Liver (tissue), 9 donors: ENCODE measurements around the gene NEK7. TPM values are rescaled to one million over a fixed set of nuclear protein-coding genes. Genes with fewer than 3 reads are reported as not detected.

Source experiments
- DNase-seq: peaks from one replicate; pipeline ENCODE4 v3.0.0-alpha.2; 2017; ENCODE audit warnings: low spot score
- H3K27ac ChIP-seq, 2 donors: one replicate each; pipeline ENCODE4 v1.7.0; 2013; ENCODE audit warnings: inconsistent platforms in 2 of 2, low read length in 2 of 2, control low read depth in 1 of 2, low read depth in 1 of 2, mild to moderate bottlenecking in 1 of 2
- H3K27me3 ChIP-seq, 4 donors: one replicate each; pipeline versions ENCODE4 v1.6.1 to v1.7.0; 2013; ENCODE audit warnings: low read length in 3 of 4, inconsistent platforms in 1 of 4, mild to moderate bottlenecking in 1 of 4, moderate library complexity in 1 of 4; ENCODE audit not compliant: control insufficient read depth in 4 of 4, insufficient read depth in 4 of 4
- H3K36me3 ChIP-seq, 4 donors: one replicate each; pipeline versions ENCODE4 v1.6.1 to v1.7.0; 2013; ENCODE audit warnings: low read length in 3 of 4, mild to moderate bottlenecking in 3 of 4, low read depth in 1 of 4, moderate library complexity in 1 of 4; ENCODE audit not compliant: control insufficient read depth in 4 of 4, insufficient read depth in 3 of 4
- H3K4me1 ChIP-seq, 4 donors: one replicate each; pipeline versions ENCODE4 v1.6.1 to v1.7.0; 2013; ENCODE audit warnings: low read length in 3 of 4, mild to moderate bottlenecking in 3 of 4, moderate library complexity in 1 of 4; ENCODE audit not compliant: control insufficient read depth in 4 of 4, insufficient read depth in 4 of 4
- H3K4me3 ChIP-seq, 3 donors: one replicate each; pipeline versions ENCODE4 v1.6.1 to v1.7.0; 2013; ENCODE audit warnings: low read length in 3 of 3, control low read depth in 1 of 3, low read depth in 1 of 3, mild to moderate bottlenecking in 1 of 3
- H3K9ac ChIP-seq, 2 donors: one replicate each; pipeline ENCODE4 v1.7.0; 2013; ENCODE audit warnings: low read length in 2 of 2, mild to moderate bottlenecking in 2 of 2, moderate library complexity in 2 of 2, control low read depth in 1 of 2, low read depth in 1 of 2
- H3K9me3 ChIP-seq, 4 donors: one replicate each; pipeline versions ENCODE4 v1.6.1 to v1.7.0; 2013; ENCODE audit warnings: low read length in 3 of 4; ENCODE audit not compliant: control insufficient read depth in 4 of 4
- ATF3 ChIP-seq: IDR thresholded peaks from 2 replicates; pipeline ENCODE4 v1.6.1; 2016; ENCODE audit warnings: antibody characterized with exemption
- CTCF ChIP-seq: fragments of 150-350 bp; IDR thresholded peaks from 2 replicates; pipeline ENCODE4 v1.5.1; 2017; ENCODE audit warnings: improper control_type of control experiment, low read depth, low read length; ENCODE audit not compliant: missing input control
- EGR1 ChIP-seq, 2 donors: IDR thresholded peaks; 2 replicates each; pipeline ENCODE4 v1.6.1; 2016 to 2018; ENCODE audit warnings: antibody characterized with exemption in 2 of 2, low read depth in 2 of 2
- FOXA1 ChIP-seq: IDR thresholded peaks from 2 replicates; pipeline ENCODE4 v1.6.1; 2016; ENCODE audit warnings: antibody characterized with exemption
- FOXA2 ChIP-seq: IDR thresholded peaks from 2 replicates; pipeline ENCODE4 v1.6.1; 2016; ENCODE audit warnings: antibody characterized with exemption
- GABPA ChIP-seq, 2 donors: IDR thresholded peaks in 1 of 2; conservative IDR thresholded peaks in 1 of 2; 2 replicates each; pipeline ENCODE4 v1.6.1; 2016; ENCODE audit warnings: antibody characterized with exemption in 2 of 2, mild to moderate bottlenecking in 1 of 2, moderate library complexity in 1 of 2
- HNF4A ChIP-seq, 2 donors: conservative IDR thresholded peaks; 2 replicates each; pipeline ENCODE4 v1.6.1; 2016; ENCODE audit warnings: antibody characterized with exemption in 2 of 2, mild to moderate bottlenecking in 2 of 2
- HNF4G ChIP-seq: IDR thresholded peaks from 2 replicates; pipeline ENCODE4 v1.6.1; 2016; ENCODE audit warnings: antibody characterized with exemption
- JUND ChIP-seq, 2 donors: IDR thresholded peaks; 2 replicates each; pipeline ENCODE4 v1.6.1; 2016; ENCODE audit warnings: antibody characterized with exemption in 2 of 2
- MAX ChIP-seq: IDR thresholded peaks from 2 replicates; pipeline ENCODE4 v1.6.1; 2016; ENCODE audit warnings: antibody characterized with exemption
- NR2F2 ChIP-seq: IDR thresholded peaks from 2 replicates; pipeline ENCODE4 v1.6.1; 2016; ENCODE audit warnings: antibody characterized with exemption
- RAD21 ChIP-seq, 2 donors: IDR thresholded peaks; 2 replicates each; pipeline ENCODE4 v1.6.1; 2016; ENCODE audit warnings: antibody characterized with exemption in 2 of 2, mild to moderate bottlenecking in 2 of 2
- REST ChIP-seq: IDR thresholded peaks from 2 replicates; pipeline ENCODE4 v1.6.1; 2016; ENCODE audit warnings: antibody characterized with exemption, mild to moderate bottlenecking
- RXRA ChIP-seq, 2 donors: IDR thresholded peaks; 2 replicates each; pipeline ENCODE4 v1.6.1; 2017 to 2018; ENCODE audit warnings: antibody characterized with exemption in 2 of 2, mild to moderate bottlenecking in 1 of 2
- SP1 ChIP-seq: IDR thresholded peaks from 2 replicates; pipeline ENCODE4 v1.6.1; 2018; ENCODE audit warnings: antibody characterized with exemption, mild to moderate bottlenecking
- TAF1 ChIP-seq: conservative IDR thresholded peaks from 2 replicates; pipeline ENCODE4 v1.6.1; 2016; ENCODE audit warnings: antibody characterized with exemption, mild to moderate bottlenecking
- YY1 ChIP-seq: IDR thresholded peaks from 2 replicates; pipeline ENCODE4 v1.6.1; 2016; ENCODE audit warnings: antibody characterized with exemption, mild to moderate bottlenecking
- ZBTB33 ChIP-seq: IDR thresholded peaks from 2 replicates; pipeline ENCODE4 v1.6.1; 2016; ENCODE audit warnings: antibody characterized with exemption
- WGBS: extraction: QIAGEN DNeasy Blood & Tissue Kit; methylation state at CpG from one replicate; pipeline ENCODE4 v1.1.7; 2013; 5-methylcytosine and 5-hydroxymethylcytosine counted together
- polyA plus RNA-seq, 2 donors: library from polyadenylated mRNA; stranded (reverse) in 1 of 2; unstranded in 1 of 2; fragments of 200-250 nt in 1 of 2; fragments of >200 nt in 1 of 2; fragmentation: Nextera tagmentation in 1 of 2; extraction: Ambion mirVana in 1 of 2; gene quantifications; one replicate each; pipeline versions ENCODE4 v1.2.1 to v1.2.3, GENCODE V29; 2013 to 2015
- total RNA-seq, 2 donors: library from RNA; depleted of rRNA; stranded (reverse); fragments of >200 nt; gene quantifications; one replicate each; pipeline ENCODE4 v1.2.3, GENCODE V29; 2014
- donor health status: healthy.
- donor health status: healthy.
- donor health status: healthy.
- donor health status: healthy.
- donor health status: healthy.

NEK7 gene
- total and polyA plus RNA-seq, 4 donors = 9.2 to 34.4 (median 20.2) TPM

GRCh38 chr1:198283222-198283621, 126.4 kb downstream of the NEK7 start:
- WGBS = 71% methylated on average over 6 of the region's 6 CpGs
- DNase-seq = no peak
- H3K4me3 ChIP-seq = no peak overlapping the region
- peaks cover 0 to 11% (median 0%) of the 10 kb centered on the region in 4 donors for H3K4me1 ChIP-seq
- TF ChIP-seq ZBTB33 = no peak
- TF ChIP-seq EGR1 (IDR thresholded peaks at IDR 0.05; ENCODE audit: low read depth in 2 of 2) = no peak
- TF ChIP-seq NR2F2 = no peak
- TF ChIP-seq ATF3 = no peak
- no peak for TF ChIP-seq HNF4G
- TF ChIP-seq FOXA1 = no peak
- no peak for TF ChIP-seq FOXA2
- TF ChIP-seq RAD21 (IDR thresholded peaks at IDR 0.05) = no peak
- TF ChIP-seq CTCF = no peak
- H3K27me3 ChIP-seq = no peaks in the 10 kb centered on the region
- no peak overlapping the region for H3K27ac ChIP-seq
- no peak overlapping the region for H3K9ac ChIP-seq
- H3K9me3 ChIP-seq = no peaks in the 10 kb centered on the region
- peaks cover 0 to 3% (median under 1%) of the 10 kb centered on the region in 4 donors for H3K36me3 ChIP-seq

- Histone ChIP-seq H3K27me3 (no peaks in the 10 kb centered on the region), H3K36me3 (peaks cover 0 to 2% (median 0%) of the 10 kb centered on the region in 4 donors), H3K27ac (no peak overlapping the region), H3K9ac (no peak overlapping the region), H3K9me3 (no peaks in the 10 kb centered on the region), H3K4me1 (peaks cover 0 to 11% (median 0%) of the 10 kb centered on the region in 4 donors), H3K4me3 (no peak overlapping the region)
- TF ChIP-seq FOXA2 (no peak), SP1 (no peak), FOXA1 (no peak), YY1 (no peak), JUND (IDR thresholded peaks at IDR 0.05) (no peak), RXRA (IDR thresholded peaks at IDR 0.05) (no peak), HNF4A (conservative IDR thresholded peaks at IDR 0.05) (no peak), MAX (no peak), RAD21 (IDR thresholded peaks at IDR 0.05) (no peak), TAF1 (no peak), ATF3 (no peak), GABPA (IDR thresholded peaks at IDR 0.05 in 1 of 2, conservative IDR thresholded peaks at IDR 0.05 in 1 of 2) (no peak), HNF4G (no peak), REST (no peak), EGR1 (IDR thresholded peaks at IDR 0.05; ENCODE audit: low read depth in 2 of 2) (no peak), NR2F2 (no peak), ZBTB33 (no peak)
- DNase-seq = no peak
- 61% methylated on average over 4 of the region's 4 CpGs for whole genome bisulfite sequencing
Observed at GRCh38 chr1:198287916-198288315, 131.1 kb downstream of the NEK7 start.
